ENCODE measurements around the gene OR11G2.
A peak's percentile ranks its signal among the peaks of the same experiment; 100 is the strongest.
"Not testable (repeated sequence)": the region's sequence is repeated elsewhere in the genome, so short reads cannot be mapped to it uniquely, and the experiment has no call there.

The OR11G2 gene, protein sequence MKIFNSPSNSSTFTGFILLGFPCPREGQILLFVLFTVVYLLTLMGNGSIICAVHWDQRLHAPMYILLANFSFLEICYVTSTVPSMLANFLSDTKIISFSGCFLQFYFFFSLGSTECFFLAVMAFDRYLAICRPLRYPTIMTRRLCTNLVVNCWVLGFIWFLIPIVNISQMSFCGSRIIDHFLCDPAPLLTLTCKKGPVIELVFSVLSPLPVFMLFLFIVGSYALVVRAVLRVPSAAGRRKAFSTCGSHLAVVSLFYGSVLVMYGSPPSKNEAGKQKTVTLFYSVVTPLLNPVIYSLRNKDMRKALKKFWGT

GRCh38 chr14:20190596-20190995 lies at the start of gene OR11G2:
Gene OR11G2, plus strand, starts transcription at chr14:20190896. Its CDS starts 6,542 bp downstream, at chr14:20197438.
- DNase-seq = no peak

- no peak for DNase-seq
These were observed 46.8 kb upstream of the OR11G2 start for GRCh38 chr14:20143911-20144310.

DNA sequence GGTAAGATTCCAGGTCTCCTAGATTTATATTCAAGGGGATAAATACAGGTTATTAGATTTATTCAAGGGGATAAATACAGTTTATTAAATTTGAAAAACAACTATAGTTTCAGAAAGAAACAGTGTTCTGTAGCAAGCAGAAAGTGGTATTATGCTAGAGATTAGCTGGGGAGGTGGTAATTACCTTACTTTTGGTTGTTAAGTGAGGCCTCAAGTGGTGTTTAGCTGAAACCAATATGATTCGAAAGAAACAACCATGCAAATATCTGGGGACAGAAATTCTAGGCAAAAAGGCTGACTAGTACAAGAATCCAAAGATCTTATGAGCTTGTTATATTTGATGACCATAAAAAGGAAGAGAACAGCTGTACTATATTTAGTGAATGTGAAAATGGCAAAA lies 45.9 kb upstream of the OR11G2 start:
- DNase-seq = no peak

DNA sequence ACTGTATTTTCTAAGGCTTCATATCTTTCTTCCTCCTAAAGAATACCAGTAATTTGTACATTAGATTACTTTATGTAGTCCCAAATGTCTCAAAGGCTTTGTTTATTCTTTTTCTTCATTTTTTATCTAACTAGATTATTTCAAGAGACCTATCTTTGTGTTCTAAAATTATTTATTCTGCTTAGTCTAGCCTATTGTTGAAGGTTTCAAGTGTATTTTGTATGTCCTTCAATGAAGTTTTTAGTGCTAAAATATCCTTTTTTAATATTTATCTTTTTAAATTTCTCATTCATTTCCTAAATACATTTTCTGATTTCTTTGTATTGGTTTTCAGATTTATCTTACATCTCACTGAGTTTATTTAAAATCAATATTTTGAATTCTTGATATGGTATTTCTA lies 26.2 kb upstream of the OR11G2 start:
- no peak for DNase-seq

DNA sequence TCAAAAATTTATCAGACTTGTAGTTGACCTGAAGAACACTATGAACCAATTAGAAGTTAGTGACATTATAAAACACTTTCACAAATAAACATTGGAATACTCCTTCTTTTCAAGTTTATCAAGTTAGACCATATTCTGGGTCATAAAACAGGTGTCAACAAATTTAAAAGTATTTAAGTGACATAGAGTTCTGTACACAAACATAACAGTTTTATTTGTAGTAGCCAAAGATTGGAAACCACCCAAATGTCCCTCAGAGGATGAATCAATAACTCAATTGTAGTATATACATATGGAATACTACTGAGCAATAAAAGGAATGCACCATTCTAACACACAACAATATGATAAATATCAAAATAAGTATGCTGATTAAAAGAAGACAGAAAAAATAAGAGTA lies 23.6 kb upstream of the OR11G2 start:
- DNase-seq = no peak

- DNase-seq = not testable (repeated sequence)
These were observed 20.8 kb upstream of the OR11G2 start for GRCh38 chr14:20169852-20170251.

GRCh38 chr14:20174205-20174604 lies 16.5 kb upstream of the OR11G2 start:
- DNase-seq = not testable (repeated sequence)

DNA sequence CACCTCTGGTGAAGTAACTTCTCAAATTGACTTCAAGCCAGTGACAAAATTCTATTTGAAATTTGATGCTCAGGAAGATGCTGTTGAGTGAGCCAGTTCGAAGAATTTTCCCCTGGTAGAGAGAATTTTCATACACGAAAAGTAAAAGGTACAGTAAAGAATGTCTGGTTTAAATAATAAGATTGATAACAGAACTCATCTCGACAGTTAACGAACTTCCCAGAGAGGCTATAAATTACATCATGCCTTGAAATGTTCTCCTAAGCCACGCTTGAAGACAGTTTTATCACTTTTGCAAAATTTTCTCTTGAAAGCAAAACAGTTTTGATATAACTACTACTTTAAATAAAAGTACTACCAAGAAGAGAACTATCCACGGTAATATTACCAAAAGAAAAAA lies 14.4 kb upstream of the OR11G2 start:
- no peak for DNase-seq

- DNase-seq = no peak
These were observed 13.2 kb upstream of the OR11G2 start for GRCh38 chr14:20177433-20177974.

DNA sequence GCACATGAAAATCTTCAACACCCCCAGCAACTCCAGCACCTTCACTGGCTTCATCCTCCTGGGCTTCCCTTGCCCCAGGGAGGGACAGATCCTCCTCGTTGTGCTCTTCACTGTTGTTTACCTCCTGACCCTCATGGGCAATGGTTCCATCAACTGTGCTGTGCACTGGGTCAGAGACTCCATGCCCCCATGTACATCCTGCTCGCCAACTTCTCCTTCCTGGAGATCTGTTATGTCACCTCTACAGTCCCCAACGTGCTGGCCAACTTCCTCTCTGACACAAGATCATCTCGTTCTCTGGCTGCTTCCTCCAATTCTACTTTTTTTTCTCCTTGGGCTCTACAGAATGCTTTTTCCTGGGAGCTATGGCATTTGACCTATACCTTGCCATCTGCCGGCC lies 11.5 kb upstream of the OR11G2 start:
- peak; percentile 41 for DNase-seq

DNA sequence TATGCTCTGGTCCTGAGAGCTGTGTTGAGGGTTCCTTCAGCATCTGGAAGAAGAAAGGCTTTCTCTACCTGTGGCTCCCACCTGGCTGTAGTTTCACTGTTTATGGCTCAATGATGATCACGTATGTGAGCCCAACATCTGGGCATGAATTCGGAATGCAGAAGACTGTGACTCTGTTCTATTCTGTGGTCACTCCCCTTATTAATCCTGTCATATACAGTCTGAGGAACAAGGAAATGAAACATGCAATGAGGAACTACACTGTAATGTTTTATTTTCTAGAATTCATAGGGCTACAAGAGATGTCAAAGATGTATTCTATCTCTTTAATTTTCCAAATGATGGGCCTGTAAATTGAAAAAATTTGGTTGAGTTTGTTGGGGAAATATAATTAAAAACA lies 10.8 kb upstream of the OR11G2 start:
- peak; percentile 29 for DNase-seq

DNA sequence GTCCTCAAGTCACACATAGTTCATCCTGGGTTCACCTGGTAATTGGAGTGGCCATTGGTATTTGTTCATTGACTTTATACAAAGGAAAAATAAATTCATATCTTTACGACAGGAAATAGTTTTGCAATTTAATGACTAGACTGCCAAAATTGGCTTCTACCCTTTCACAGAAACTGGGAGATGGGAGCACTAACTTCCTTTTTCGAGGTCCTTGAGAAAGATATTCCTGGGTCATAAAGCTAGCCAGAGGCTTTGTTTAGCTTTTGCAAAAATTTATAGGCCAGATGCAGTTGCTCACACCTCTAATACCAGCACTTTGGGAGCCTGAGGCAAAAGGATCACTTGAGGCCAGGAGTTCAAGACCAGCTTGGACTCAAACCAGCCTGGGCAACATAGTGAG lies 10.2 kb upstream of the OR11G2 start:
- DNase-seq = peak; percentile 34

- DNase-seq = no peak
These were observed 6.5 kb upstream of the OR11G2 start for GRCh38 chr14:20184181-20184580.

DNA sequence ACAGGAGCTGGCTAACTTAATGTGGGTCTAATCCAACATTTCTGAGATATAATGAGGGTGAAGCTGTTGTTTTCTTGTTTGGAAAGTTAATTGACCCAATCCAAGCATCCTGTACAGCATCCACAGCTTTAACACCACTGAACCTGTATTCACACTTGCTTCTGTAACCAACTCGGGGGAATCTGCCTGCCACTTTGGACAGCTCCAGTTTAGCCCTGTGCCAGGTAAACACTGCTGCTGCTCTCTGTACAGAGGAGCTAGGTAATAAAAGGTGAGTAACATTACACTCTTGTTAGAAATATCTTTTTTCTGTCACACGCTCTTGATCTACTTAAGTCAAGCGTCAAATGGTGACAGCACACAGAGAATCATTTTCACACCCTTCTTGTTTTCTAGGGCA lies 700 bp downstream of the OR11G2 start:
- no peak for DNase-seq

GRCh38 chr14:20194101-20194500 lies 3.4 kb downstream of the OR11G2 start:
- no peak for DNase-seq

- DNase-seq = not testable (repeated sequence)
These were observed 4.5 kb downstream of the OR11G2 start for GRCh38 chr14:20195170-20195569.

DNA sequence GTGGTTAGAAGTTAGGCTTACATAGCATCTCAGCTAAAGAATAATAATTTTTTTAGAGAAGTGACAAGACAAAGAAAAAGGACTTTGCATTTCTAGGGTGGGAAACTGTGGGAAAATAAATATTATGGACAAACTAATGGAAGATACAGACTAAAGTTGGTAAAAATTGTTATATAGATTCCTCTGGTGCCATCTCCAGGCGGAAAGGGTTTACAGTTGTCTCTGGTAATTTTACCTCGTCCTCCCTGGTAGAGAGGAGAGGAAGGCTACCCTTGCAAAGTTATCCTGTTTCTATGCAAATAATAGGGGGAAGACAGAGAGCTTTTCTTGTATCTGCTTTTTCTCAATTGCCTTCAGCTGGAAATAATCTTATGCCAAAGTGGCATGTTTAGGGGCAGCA lies 5.2 kb downstream of the OR11G2 start:
- no peak for DNase-seq

GRCh38 chr14:20197459-20197858 lies 6.8 kb downstream of the OR11G2 start:
- DNase-seq = peak; percentile 21

- no peak for DNase-seq
These were observed 8.3 kb downstream of the OR11G2 start for GRCh38 chr14:20198991-20199390.

- DNase-seq = peak; percentile 2
These were observed 14.0 kb downstream of the OR11G2 start for GRCh38 chr14:20204721-20205120.

DNA sequence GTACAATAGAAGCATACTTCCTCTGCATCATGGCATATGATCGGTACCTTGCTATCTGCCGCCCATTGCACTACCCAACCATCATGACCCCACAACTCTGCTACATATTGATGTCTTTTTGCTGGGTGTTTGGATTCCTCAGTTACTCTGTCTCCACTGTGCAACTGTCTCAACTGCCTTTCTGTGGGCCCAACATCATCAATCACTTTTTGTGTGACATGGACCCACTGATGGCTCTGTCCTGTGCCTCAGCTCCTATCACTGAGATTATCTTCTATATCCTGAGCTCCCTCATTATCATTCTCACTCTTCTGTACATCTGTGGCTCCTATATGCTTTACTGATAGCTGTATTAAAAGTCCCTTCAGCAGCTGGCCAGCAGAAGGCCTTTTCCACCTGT lies 18.9 kb downstream of the OR11G2 start:
- DNase-seq = no peak

GRCh38 chr14:20212406-20212805 lies 21.7 kb downstream of the OR11G2 start:
- not testable (repeated sequence) for DNase-seq

- no peak for DNase-seq
These were observed 24.5 kb downstream of the OR11G2 start for GRCh38 chr14:20215196-20215595.

DNA sequence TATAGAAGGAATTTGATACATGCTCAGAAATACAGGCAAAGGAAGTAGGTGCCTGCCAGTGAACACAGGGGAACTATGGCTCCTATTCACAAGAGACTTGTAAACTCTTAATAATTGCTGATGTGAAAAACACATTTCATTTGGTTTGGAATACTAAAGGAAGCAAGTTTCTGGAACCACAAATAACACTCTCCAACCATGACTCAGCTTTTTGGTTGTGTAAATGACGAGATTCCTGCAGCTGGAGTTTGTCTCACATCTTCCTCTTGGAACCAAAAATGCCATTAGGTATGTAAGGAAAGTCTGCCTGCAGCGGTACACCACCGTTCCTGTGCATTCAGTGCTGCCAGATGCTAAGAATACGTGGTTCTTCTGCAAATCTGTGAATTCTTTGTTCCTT lies 28.3 kb downstream of the OR11G2 start:
- no peak for DNase-seq

- no peak for DNase-seq
These were observed 32.7 kb downstream of the OR11G2 start, which contains the start of gene OR11H6 for GRCh38 chr14:20223410-20223809. Gene OR11H6, plus strand, starts transcription at chr14:20223710. Its CDS starts 0 bp downstream, at chr14:20223710.
